DMS53 treated with DMSO at 0.1 percent for 48 hours (cell line): Measurements from ENCODE around the gene FNIP1.
"Not testable (repeated sequence)": the region's sequence is repeated elsewhere in the genome, so short reads cannot be mapped to it uniquely, and the experiment has no call there.

Experiments used
- DNase-seq: peaks from one replicate; lab custom pipeline; 2025; ENCODE audit not compliant: unreplicated experiment; lab: John Stamatoyannopoulos, UW

The FNIP1 gene

DNA sequence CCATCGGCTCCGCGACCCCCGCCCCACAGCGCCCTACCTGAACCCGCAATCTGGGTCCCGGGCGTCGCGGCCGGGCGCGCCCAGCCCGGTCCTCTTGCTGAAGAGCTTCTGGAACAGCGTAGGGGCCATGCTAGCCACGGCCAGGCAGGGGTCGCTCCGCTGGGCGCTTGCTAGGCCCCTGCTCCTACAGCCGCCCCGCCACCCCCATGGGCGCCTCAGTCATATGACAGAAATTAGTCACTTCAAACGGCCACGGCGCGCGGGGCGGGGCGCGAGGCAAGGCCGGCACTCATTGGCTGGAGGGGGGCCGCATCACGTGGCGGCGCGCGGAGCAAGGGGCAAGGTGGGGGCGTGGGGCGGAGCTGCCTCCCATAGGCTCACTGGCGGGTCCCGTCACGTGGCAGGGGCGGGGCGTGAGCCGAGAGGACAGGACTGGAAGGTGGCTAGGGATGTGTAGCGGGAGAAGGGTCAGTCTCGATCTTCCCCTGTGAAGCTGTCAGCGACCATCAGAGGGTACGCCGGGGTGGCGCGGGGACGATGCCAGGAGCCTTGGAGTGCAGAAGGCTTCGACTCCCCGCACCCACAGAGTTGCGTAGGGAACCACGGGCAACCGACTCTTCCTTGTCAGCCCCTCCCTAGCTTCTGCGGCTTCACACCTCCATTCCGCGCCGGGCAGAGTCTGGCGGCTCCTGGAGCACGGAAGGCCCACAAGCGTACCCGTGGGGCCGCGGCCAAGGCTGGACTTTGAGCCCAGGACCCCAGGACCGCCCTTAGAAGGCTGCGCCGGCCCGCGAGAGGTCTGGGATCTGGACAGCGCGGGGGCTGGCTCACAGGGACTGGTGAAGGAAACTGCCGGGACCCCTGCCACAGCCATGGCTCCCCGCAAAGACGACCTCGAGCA, at the start of gene FNIP1:
FNIP1 (minus strand) TSS at position 225 of the 901 bp plus-strand sequence; CDS start at position 129, 96 bp downstream.
- DNase-seq, result peak; percentile 92

DNA sequence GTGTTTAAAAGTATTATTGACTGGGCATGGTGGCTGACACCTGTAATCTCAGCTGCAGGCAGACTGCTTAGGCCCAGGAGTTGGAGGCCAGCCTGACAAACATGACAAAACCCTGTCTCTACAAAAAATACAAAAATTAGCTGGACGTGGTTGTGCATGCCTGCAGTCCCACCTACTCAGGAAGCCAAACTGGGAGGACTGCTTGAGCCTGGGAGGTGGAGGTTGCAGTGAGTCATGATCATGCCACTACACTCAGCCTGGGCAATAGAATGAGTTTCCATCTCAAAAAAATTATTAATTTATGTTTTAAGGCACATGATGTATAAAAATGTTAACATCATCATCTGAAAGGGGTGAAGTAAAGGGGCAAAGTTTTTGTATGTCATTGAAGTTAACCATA, 49.7 kb upstream of the FNIP1 start:
- no peak for DNase-seq

DNA sequence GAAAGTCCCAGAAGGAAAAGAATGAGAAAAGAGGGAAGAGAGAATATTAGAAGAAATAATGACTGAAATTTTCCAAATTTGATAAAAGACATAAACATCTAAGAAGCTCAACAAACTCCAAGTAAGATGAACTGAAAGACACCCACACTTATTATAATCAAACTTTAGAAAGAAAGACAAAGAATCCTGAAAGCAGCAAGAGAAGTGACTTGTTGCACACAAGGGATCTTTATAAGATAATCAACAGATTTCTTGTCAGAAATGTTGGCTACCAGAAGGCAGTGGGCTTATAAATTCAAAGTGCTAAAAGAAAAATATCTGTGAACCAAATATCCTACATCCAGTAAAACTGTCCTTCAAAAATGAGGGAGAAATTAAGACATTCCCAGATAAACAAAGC, 49.0 kb upstream of the FNIP1 start:
- no peak for DNase-seq

DNA sequence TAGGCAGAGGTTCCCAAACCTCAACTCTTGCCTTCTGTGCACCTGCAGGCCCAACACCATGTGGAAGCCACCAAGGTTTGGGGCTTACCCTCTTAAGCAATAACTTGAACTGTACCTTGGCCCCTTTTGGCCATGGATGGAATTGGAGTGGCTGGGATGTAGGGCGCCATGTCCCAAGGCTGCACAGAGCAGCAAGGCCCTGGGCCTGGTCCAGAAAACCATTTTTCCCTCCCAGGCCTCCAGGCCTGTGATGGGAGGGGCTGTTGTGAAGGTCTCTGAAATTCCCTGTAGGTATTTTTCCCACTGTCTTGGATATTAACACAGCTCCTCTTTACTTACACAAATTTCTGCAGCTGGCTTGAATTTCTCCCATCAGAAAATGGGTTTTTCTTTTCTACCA, 46.2 kb upstream of the FNIP1 start:
- not testable (repeated sequence) for DNase-seq

DNA sequence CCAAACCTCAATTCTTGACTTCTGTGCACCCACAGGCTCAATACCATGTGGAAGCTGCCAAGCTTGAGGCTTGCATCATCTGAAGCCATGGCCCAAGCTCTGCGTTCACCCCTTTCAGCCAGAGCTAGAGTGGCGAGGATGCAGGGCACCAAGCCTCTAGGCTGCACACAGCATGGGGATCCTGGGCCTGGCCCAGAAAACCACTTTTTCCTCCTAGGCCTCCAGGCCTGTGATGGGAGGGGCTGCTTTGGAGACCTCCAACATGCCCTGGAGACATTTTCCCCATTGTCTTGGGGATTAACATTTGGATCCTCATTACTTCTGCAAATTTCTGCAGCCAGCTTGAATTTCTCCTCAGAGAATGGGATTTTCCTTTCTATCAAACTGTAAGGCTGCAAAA, 35.9 kb upstream of the FNIP1 start:
- DNase-seq, result not testable (repeated sequence)

DNA sequence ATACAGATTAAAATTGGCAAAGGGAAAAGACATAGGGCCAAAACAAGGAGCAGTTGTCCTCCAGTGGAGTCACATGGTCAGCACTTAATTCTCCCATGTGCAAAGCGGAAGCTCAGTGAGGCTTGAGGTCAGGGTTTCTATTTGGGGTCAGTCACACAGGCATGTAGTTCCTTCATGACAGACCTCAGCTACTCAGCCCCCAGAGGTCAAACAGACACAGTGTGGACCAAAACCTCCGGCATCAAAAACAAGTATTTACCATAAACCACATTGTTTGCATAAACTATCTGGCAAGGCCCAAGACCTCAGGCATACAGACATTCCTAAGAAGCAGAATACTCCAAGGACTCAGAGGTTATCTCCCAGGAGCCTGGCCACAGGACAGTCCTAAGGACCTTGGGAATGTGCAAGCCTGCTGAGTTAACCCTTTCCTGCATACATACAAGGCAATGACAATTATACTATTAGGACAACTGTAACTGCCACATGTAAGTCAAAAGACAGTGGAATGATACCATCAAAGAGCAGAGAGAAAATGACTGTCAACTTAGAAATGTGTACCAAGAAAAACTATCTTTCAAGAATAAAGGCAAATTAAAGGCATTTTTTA, 28.7 kb upstream of the FNIP1 start:
- no peak for DNase-seq

DNA sequence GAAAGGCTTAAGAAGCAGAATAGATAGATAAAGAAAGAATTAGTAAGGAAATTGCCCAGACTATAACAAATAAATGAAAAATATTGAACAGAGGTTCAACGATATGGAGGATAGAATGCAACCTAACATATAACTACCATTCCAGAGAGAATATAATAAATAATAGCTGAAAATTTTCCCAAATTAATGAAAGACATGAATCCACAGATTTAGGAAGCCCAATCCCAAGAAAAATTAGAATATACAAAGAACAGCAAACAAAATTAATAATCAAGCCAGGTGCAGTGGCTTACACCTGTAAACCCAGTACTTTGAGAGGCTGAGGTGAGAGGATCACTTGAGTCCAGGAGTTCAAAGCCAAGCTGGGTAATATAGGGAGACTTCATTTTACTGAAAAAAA, 27.8 kb upstream of the FNIP1 start:
- DNase-seq, result no peak

DNA sequence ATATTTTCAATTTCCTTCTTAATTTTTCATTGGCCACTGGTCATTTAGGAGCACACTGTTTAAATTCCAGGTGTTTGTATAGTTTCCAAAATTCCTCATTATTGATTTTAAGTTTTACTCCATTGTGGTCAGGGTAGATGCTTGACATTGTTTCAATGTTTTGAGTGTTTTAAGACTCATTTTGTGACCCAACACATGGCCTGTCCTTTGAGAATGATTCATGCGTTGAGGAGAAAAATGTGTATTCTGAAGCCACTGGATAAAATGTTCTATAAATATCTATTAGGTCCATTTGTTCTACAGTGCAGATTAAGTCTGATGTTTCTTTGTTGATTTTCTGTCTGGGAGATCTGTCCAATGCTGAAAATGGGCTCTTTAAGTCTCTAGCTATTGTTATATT, 24.4 kb upstream of the FNIP1 start:
- no peak for DNase-seq

DNA sequence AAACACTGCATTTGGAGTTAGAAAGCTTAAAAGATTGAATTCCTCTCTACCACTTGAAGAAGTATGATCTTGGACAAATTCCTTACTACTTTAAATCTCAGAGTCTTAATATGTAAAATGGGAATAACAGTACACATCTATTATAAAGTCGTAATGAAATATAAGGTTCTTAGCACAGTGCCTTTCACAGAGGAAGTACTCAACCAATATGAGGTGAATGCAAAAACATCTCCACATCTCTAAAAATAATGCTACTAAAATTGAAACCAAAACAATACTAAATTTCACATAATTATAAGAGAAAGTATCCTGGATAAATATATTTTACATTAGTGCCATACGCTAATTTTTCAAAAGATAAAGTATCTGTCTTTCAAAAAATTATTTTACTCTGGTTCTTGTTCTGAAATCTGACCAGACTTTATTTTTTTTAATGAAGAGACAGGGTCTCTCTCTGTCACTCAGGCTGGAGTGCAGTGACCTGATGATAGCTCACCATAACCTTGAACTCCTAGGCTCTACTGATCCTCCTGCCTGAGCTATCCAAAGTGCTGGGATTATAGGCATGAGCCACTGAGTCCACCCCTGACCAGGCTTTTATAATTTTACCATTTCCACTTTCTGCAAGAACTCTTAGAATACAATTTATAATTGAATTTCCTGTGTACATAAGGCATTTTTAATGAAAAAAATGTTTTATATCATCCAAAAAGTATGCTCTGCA, 21.3 kb upstream of the FNIP1 start:
- DNase-seq, result no peak

DNA sequence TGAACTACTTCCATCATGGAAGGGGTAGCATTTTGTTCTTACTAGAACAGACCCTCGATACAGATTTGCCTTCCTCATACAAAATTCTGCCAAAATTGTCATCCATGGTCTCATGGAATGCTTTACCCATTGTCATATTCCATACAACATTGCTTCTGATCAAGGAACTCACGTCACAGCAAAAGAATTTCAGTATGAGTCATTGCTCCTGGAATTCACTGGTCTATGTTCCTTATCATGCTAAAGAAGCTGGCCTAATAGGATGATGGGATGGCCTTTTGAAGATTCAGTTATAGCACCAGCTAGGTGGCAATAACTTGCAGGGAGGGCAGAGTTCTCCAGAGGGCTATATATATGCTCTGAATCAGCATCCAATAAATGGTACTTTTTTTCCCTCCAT, 18.2 kb upstream of the FNIP1 start:
- no peak for DNase-seq

DNA sequence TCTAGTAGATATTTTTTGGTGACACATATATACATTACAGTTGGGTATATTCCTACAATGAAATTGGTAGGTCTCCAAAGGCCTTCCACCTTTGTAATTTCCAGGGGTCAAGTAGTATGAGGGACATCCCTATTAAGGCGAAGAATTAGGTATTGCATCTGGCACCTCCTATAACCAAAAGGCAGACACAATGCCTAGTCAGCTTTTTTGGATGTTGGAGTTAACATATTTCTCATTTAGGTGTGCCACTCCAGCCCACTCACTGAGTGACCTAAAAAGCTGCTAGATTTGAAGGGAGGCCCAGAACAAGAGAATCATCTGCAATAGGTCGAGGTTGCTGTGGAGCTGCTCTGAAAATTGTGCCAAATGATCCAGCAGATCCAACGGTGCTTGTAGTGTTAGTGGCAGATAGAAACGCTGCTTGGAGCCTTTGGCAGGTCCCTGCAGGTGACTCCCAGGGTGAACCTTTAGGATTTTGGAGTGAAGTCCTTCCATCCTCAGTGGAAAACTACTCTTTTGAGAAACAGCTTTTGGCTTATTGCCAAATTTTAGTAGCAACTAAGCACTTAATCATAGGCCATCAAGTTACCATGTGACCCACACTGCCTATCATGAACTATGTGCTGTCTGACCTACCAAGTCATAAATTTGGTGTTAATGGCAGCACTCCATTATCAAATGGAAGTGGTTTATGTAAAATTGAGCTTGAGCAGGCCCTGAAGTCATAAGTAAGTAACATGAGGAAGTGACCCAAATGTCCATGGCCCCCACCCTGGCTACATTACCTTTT, 15.7 kb upstream of the FNIP1 start:
- DNase-seq, result no peak

DNA sequence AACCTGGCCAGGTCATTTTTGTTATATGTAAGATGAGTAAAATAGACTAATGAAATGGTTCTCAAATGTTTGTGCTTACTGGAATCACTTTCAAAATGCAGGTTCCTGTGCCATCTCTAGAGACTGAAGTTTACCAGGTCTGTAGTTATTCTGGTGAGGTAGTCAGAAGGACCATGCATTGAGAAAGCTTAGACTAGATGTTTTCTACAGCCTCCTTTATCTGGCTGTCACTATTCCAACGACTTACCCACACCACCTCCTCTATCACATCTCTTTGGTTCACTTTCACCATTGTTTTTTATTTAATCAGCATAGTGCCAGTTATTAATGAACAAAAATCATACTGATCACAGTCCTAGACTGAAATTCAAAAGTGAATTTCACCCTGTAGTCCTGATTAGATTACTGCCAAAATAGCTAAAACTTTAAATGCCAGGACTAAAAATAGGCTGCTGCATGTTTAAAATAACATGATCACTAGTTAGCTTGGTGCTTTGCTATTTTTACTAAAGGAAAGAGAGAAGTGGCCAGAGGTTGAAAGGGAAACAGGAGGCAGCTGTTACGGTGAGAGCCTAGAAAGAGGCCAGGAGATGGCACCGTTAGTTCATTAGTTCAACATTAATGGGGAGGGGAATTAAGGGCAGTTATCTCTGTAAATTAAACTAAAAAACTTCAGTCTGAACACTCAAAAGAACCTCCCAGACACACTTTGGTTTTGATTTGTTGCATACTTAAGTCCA, 13.9 kb upstream of the FNIP1 start:
- no peak for DNase-seq

DNA sequence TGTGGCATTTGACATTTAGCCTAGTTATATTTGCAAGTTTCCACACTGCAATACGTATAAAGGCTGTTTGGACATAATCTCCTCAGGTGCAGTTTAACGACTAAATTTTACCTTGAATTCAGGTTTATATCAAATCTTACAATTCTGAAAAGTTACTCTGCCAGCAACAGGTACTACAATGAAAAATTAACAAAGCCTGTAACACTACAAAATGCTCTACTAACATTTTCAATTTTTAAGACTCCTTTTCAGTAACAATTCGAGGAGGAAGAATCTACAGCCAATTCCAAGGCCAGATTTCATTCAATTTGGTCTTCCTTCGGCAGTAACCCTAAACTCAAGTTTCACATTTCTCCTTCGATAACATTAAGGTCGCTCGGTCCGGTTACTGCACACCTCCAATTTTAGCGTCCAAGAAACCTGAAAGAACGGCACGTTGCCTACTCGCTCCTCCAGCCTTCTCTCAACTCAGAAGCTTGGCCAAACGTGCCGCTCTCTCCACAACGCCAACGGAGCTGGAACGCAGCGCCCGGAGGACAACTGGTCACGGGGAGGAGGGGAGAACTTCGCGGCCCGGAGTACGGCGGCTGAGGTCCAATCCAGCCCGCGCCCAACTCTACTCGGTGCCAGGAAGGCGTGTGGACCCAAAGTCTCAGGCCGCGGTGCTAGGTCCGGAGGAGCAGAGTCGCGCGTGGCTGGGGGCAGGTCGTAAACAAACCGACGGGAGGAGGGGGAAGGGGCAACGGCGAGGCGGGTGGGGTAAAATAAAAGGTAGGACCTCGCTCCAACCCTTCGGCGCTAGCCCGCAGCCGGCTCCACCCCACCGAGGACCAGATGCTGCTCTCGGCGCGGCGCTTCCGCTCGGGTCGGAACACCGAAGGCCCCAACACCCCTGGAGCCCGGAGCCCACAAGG, 681 bp downstream of the FNIP1 start:
- peak; percentile 14 for DNase-seq

DNA sequence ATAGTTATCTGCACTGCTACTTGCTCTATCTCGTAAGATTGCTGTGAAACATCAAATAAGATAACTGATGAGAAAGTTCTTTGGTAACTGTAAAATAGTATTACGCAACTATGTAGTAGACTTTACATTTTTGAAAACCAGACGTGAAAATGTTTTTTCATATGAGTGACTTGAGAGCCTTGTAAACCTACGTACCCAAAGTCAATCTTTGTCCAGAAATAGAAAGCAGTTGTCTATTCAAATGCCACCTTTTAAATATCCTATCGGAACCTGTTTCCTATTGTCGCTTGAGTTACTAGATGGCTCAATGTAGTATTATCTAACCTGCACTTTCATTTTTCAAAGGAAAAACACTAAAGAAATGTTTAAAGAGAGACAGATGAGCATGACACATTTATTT, 1.6 kb downstream of the FNIP1 start:
- no peak for DNase-seq

DNA sequence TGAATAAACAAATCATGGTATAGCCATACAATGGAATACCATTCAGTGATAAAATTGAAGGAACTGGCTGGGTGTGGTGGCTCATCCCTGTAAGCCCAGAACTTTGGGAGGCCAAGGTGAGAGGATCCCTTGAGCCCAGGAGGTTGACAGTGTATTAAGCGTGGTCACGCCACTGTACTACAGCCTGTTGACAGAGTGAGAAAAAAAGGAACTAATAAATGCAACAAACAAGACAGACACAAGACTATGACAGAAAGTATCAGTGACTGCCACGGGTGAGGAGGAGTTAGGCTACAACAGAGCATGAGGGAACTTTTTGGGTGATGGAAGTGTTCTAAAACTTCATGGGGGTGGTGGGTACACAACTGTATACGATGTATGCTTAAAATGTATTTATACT, 2.2 kb downstream of the FNIP1 start:
- DNase-seq, result no peak

DNA sequence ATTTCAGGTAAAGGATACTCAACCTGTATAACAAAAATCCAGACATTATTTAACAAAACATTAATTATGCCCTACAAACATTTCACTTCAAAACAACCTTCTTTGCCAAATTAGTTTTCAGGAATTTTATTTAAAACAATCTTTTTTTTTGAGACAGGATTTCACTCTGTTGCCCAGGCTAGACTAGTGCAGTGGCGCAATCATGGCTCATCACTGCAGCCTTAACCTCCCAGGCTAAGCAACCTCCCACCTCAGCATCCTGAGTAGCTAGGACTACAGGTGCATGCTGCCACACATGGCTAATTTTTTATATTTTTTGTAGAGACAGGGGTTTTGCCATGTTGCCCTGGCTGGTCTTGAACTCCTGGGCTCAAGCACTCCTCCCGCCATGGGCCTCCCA, 3.9 kb downstream of the FNIP1 start:
- no peak for DNase-seq

DNA sequence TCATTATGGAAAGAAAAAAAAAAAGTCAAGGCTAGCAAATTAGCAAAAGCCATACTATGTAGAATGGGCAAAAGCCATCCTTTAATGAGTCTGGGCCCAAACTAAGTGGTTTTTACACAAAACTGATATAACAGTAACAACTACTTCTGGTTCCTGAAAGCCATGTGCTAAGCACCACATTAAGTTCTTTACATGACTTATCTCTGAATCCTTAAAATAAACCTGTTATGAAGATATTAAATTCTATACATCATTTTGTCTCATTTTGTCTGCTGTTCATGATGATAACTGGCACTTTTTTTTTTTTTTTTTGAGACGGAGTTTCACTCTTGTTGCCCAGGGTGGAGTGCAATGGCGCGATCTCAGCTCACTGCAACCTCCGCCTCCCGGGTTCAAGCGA, 5.0 kb downstream of the FNIP1 start:
- no peak for DNase-seq

DNA sequence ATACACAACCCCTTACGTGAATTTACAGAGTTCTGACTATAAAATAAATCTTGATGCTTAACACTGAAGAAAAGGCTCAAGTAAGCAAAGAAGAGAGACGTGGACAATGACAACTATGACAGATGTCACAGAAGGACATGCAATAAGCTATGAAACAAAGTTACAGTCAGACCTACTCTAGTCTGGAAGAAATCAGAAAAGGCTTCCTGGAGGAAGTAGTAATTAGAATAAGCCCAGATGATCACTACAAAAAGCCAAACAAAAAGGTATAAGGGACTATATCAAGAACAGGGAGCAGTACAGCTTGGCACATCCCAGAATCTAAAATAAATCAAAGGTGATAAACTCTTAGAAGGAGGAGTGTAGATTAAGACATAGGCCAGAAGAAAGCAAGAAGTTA, 6.3 kb downstream of the FNIP1 start:
- no peak for DNase-seq

DNA sequence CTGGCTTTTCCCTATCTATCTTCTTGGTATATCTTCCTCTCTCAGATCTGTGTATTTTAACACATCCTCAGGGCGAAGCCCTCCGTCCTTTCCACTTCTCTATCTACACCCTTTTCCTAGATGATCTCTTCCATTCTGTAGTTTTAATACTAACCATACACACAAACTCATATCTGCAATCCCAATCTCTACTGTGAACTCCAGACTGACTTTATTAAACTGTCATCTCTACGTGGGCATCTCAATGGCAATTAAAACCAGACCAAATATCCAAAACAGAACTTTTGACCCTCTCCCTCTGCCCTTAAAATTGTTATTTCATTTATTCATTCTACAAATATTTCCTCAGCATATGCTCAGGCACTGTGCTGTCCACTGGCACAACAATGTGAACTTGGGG, 7.1 kb downstream of the FNIP1 start:
- DNase-seq, result no peak
